ENCODE data around the gene MTMR3.
"Not testable (repeated sequence)": the region's sequence is repeated elsewhere in the genome, so short reads cannot be mapped to it uniquely, and the experiment has no call there.

DNA sequence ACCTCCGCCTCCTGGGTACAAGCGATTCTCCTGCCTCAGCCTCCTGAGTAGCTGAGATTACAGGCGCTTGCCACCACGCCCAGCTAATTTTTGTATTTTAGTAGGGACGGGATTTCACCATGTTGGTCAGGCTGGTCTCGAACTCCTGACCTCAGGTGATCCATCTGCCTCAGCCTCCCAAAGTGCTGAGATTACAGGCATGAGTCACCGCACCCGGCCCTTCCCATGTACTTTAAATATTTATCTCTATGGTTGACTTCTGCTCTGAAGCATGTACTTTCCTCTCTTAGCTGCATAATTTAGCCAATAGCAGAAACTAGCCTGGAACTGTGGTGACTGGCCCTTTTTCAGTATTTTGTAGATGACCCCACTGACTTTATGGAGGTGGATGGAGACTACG lies 90.7 kb downstream of the MTMR3 start:
- not testable (repeated sequence) for TF ChIP-seq CTCF, POLR2A (IDR thresholded peaks at IDR 0.05)
